H1 (cell line): ENCODE data around the gene SIK3. TPM values are rescaled to one million over a fixed set of nuclear protein-coding genes. Genes with fewer than 3 reads are reported as not detected.

Source experiments
- CHD7 ChIP-seq: fragments of 300-600 bp; sonication (generic); IDR thresholded peaks from 2 replicates; pipeline ENCODE4 v1.7.1; 2012; ENCODE audit warnings: low read length, moderate library complexity, mild to moderate bottlenecking, inconsistent platforms; ENCODE audit not compliant: insufficient replicate concordance
- MAFK ChIP-seq: IDR thresholded peaks from 2 replicates; pipeline ENCODE4 v1.6.1; 2012; ENCODE audit warnings: low read depth, mild to moderate bottlenecking, improper control_type of control experiment, low read length
- RFX5 ChIP-seq: IDR thresholded peaks from 2 replicates; pipeline ENCODE4 v1.6.1; 2011; ENCODE audit warnings: low read depth, low read length, improper control_type of control experiment, borderline replicate concordance
- polyA plus RNA-seq, 7 experiments: library from polyadenylated mRNA; depleted of rRNA in 3 of 7; stranded (reverse) in 5 of 7; unstranded in 2 of 7; fragments of >200 nt in 5 of 7; fragments of 200-250 nt in 2 of 7; gene quantifications; 1 replicate in 5 of 7; 2 replicates in 1 of 7; 4 replicates in 1 of 7; pipeline versions ENCODE4 v1.2.1 to v1.2.3, GENCODE V29; 2011 to 2013; ENCODE audit warnings: missing spikeins in 2 of 7, mixed read lengths in 2 of 7
- total RNA-seq: library from RNA; stranded (reverse); fragmentation: NEBNext Ultra II Directional; extraction: Animal tissue kit (Norgen Biotek cat#: 25700); gene quantifications from 2 replicates; pipeline ENCODE4 v1.2.1, GENCODE V29; 2021

Gene SIK3
- total and polyA plus RNA-seq, 2 of the 8 experiments (the other 6 are each of a cell fraction or from before 2014, with no cell fraction given): 19.9 to 32.1 TPM

- no peak for TF ChIP-seq CHD7
- TF ChIP-seq RFX5: no peak
- no peak for TF ChIP-seq MAFK
- TF ChIP-seq, all 59 proteins: peak for 0
These were observed 166.8 kb downstream of the SIK3 start (continued) for GRCh38 chr11:116931206-116931953.
